Hematopoietic multipotent progenitor cell treated with erythropoietin and hydrocortisone succinate and interleukin-3 and kit ligand, for 6 days (in vitro differentiated cells): Measurements from ENCODE around the gene CCDC90B.
A peak's percentile ranks its signal among the peaks of the same experiment; 100 is the strongest.
"Not testable (repeated sequence)": the region's sequence is repeated elsewhere in the genome, so short reads cannot be mapped to it uniquely, and the experiment has no call there.

Source experiments
- DNase-seq: peaks from one replicate; pipeline ENCODE4 v3.0.0-alpha.2; 2015

CCDC90B gene

GRCh38 chr11:83285151-83285770 is 906 bp downstream of the CCDC90B start:
- DNase-seq = peak; percentile 13

- DNase-seq = no peak
Observed at GRCh38 chr11:83284501-83285150, 1.5 kb downstream of the CCDC90B start.

GRCh38 chr11:83282084-83282716 is 4.0 kb downstream of the CCDC90B start:
- DNase-seq = no peak

- DNase-seq = no peak
Observed at GRCh38 chr11:83280256-83280655, 5.9 kb downstream of the CCDC90B start.

GRCh38 chr11:83278351-83278750 is 7.8 kb downstream of the CCDC90B start:
- no peak for DNase-seq

- no peak for DNase-seq
Observed at GRCh38 chr11:83275888-83276641, 10.1 kb downstream of the CCDC90B start.

- no peak for DNase-seq
Observed at GRCh38 chr11:83272627-83273026, 13.5 kb downstream of the CCDC90B start.

- DNase-seq = not testable (repeated sequence)
Observed at GRCh38 chr11:83271734-83272133, 14.4 kb downstream of the CCDC90B start.

GRCh38 chr11:83269080-83269479 is 17.1 kb downstream of the CCDC90B start:
- DNase-seq = not testable (repeated sequence)

- no peak for DNase-seq
Observed at GRCh38 chr11:83265331-83265730, 20.8 kb downstream of the CCDC90B start.

- DNase-seq = no peak
Observed at GRCh38 chr11:83259559-83259958, 26.6 kb downstream of the CCDC90B start.

GRCh38 chr11:83257761-83258168 is 28.4 kb downstream of the CCDC90B start:
- no peak for DNase-seq

- no peak for DNase-seq
Observed at GRCh38 chr11:83256602-83257340, 29.4 kb downstream of the CCDC90B start.

GRCh38 chr11:83255366-83255765 is 30.8 kb downstream of the CCDC90B start:
- DNase-seq = peak; percentile 55

GRCh38 chr11:83252941-83253340 is 33.2 kb downstream of the CCDC90B start:
- DNase-seq = no peak

- no peak for DNase-seq
Observed at GRCh38 chr11:83252266-83252665, 33.9 kb downstream of the CCDC90B start.

GRCh38 chr11:83249972-83250593 is 36.1 kb downstream of the CCDC90B start:
- DNase-seq = peak; percentile 81

- no peak for DNase-seq
Observed at GRCh38 chr11:83249445-83249844, 36.7 kb downstream of the CCDC90B start.

- peak; percentile 76 for DNase-seq
Observed at GRCh38 chr11:83241291-83241946, 44.7 kb downstream of the CCDC90B start.

- DNase-seq = no peak
Observed at GRCh38 chr11:83238111-83238510, 48.1 kb downstream of the CCDC90B start.

GRCh38 chr11:83235825-83236224 is 50.3 kb downstream of the CCDC90B start:
- DNase-seq = no peak

- DNase-seq = no peak
Observed at GRCh38 chr11:83223457-83223856, 62.7 kb downstream of the CCDC90B start.
